Posterior vena cava (tissue), 2 donors: ENCODE results near the gene FOSB. TPM values are rescaled to one million over a fixed set of nuclear protein-coding genes. Genes with fewer than 3 reads are reported as not detected.

Source experiments
- DNase-seq: peaks from one replicate; pipeline ENCODE4 v3.0.0-alpha.2; 2020; ENCODE audit warnings: low spot score
- intact Hi-C, 2 donors: fragments of 100-400 bp; cut with DNase I; formaldehyde crosslinking; loops; one replicate each; pipeline versions ENCODE4 v1.14.1 to v1.14.2; 2022 to 2023
- total RNA-seq, 2 donors: library from RNA; stranded (reverse); fragmentation: NEBNext Ultra II Directional; extraction: Animal tissue kit (Norgen Biotek cat#: 25700); gene quantifications; one replicate each; pipeline ENCODE4 v1.2.1, GENCODE V29; 2021
- donor health status: DM: yes; HTN: yes; CAD: no.
- donor health status: DM: yes; HTN: yes; CAD: no.

The FOSB gene
- total RNA-seq, 2 donors from 2014 or later: 33.2 to 73.0 TPM

DNA sequence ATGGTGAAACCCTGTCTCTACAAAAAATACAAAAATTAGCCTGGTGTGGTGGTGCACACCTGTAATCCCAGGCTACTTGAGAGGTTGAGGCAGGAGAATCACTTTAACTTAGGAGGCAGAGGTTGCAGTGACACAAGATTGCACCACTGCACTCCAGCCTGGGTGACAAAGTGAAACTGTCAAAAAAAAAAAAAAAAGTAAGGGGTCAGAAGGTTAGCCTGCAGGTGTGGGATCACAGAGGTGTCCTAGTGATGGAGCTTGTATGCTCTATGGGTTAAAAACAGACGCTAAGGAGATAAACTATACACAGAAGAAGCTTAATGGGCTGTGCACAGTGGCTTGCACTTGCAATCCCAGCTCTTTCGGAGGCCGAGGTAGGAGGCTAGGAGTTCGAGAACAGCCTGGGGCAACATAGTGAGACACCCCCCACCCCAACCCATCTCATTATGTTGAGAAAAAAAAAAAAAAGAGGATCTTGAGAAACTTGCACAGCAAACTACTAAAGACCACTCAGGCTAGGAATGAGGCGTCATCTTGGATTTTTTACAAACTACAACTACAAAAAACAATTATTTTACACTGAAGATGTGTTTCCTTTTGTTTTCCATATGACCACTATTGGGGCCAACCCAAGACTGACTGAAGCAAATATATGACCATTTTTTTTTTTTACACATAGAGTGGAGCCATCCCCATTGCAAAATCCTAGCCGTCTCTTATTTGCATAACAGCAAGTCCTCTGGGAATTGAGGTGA is 7.9 kb downstream of the FOSB start:
- no peak for DNase-seq
- intact Hi-C loops: no loop called here

DNA sequence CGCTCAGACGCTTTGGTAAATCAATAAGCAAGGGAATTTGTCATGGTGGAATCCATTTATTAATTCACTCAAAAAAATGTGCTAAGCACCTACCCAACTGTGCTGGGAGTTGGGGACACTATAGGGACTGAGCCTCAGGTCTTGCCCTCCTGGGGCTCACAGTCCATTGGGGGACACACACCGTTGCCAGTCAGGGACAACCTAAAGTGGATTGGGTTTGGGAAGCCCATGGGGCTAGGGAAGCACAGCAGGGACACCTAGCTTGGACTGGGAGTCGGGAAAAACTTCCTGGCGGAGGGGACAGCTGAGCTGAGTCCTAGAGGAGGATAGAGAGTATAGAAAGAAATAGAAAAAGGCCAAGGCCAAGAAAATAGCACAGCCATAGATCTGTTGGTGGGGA is 8.5 kb downstream of the FOSB start:
- DNase-seq: no peak
- intact Hi-C loops: no loop called here

GRCh38 chr19:45477186-45477585 is 9.4 kb downstream of the FOSB start:
- intact Hi-C loops: no loop called here
- no peak for DNase-seq

DNA sequence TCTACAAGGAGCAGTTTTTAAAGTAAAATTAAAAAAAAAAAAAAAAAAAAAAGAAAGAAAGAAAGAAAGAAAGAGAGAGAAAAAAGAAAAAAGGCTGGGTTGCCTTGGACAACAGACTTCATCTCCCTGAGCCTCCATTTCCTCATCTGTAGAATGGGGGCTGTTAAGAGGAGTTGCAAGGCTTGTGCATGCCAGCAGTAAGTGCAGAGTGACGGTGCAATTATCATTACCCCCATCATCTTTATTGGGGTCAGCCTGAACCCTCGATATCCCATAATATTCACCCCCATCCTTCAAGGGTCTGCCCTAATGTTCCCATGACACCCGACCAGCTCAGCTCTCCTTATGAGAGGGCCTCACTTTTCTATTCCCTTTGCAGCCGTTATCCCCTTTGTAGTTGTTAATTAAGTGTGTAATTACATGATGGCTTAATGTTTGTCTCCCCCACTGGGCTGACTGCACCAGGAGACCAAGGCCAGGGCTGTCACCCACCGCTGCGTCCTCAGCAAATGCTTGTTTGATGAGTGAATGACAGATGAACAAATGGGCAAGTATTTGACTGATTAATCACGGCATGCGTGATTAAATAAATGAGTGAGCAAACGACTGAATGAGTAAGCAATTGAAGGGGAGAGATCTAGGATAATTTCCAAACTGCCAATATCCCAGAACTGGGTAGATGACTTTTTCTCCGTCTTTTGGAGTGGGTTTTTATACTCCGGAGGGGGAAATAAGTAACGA is 10.1 kb downstream of the FOSB start:
- DNase-seq: no peak
- intact Hi-C loops: no loop called here

DNA sequence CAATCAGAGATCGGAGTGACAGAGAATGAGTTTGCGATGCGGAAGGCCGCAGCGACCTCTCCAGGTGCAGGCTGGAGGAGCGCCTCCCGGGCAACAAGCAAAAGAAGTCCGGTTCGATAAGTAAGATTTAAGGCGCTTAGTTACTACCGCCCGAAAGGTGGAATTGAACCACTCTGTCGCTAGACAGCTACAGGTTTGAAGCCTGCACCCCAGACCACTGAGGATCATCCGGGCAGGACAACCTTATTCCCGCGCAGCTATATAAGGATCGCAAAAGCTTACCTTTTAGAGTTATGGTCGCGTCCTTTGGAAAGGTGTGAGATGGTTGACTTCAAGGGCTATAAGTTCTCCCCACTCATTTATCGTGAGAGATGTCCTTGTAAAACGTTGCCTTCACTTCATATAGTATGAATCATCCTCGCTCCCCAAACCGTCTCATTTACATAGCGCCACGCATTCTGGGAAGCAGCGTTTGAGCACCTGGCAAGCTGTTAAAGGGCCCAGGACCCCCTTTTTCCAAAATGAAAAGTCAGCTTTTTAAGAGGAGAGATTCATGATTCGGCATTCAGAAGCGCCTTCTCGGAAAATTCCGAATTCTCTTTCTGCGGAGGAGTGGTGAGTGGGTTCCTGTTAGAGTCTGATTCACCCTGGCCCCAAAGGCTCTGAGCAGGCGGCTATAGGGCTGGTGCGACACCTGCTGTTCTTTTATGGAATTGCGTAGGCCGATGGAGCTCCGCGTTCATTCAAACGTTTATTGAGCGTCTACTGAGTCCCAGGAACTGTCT is 10.8 kb downstream of the FOSB start:
- intact Hi-C loops: loop anchor here in 1 of 2 donors (1.0 kb wide), 1 partner anchor 39 kb away; no protein-coding TSS in a partner anchor
- DNase-seq: peak; percentile 94

DNA sequence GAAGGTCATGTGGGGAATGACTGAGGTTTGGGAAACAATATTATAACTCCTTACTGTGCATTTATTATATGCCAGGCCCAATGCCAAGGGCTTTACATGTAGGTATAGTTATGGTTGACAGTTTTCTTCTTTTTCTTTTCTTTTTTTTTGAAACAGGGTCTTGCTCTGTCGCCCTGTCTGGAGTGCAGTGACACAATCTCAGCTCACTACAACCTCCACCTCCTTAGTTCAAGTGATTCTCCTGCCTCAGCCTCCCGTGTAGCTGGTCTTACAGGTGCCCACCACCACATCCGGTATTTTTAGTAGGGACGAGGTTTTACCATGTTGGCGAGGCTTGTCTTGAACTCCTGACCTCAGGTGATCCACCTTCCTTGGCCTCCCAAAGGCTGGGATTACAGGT is 15.2 kb downstream of the FOSB start:
- intact Hi-C loops: loop anchor here in 1 of 2 donors (5.0 to 10.0 kb wide), 2 partner anchors 46 to 1852 kb away; partner anchors contain the start of gene C5AR2
- DNase-seq: no peak

GRCh38 chr19:45484273-45484945 is 16.6 kb downstream of the FOSB start:
- no peak for DNase-seq
- intact Hi-C loops: loop anchor here in 1 of 2 donors (5.0 to 10.0 kb wide), 2 partner anchors 47 to 1850 kb away; partner anchors contain the start of gene C5AR2

DNA sequence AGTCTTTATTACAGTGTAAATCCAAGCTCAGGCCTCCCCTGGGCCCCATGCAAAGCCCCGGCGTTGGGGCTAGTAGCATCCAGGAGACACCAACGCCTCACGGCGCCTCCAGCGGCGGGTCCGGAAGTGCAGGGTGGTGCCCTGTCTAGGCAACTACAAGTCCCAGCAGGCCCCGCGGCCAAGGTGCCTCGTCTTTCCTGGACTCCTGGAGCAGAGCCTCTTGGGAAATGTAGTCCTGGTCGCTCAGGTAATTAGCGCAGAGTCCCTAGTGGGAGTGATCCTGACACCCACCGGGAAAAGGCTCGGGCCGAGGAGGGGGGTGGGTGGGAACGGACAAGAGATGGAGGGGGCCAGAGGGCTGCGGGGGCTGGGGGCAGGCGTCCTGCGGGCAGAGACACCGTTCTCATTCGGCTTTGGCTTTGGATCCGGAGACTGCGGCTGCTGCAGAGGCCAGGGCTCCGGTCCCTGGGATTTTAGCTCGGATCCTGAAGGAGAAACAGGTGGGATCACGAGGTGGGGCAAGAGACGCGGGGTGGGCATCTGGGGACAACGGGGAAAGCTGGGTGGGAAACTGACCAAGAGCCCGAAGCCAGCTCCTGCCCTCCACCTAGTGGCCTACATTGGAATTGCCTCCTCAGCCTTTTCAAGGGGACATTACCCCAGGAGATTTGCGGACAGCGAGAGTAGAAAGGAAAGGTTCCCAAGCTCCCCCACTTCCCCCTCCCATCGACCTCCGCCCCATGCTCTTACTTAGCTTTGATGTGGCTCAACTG is 17.7 kb downstream of the FOSB start:
- intact Hi-C loops: loop anchor here in 1 of 2 donors (10.0 kb wide), 1 partner anchor 1849 kb away; the partner anchor contains the start of gene C5AR2
- DNase-seq: peak; percentile 100

DNA sequence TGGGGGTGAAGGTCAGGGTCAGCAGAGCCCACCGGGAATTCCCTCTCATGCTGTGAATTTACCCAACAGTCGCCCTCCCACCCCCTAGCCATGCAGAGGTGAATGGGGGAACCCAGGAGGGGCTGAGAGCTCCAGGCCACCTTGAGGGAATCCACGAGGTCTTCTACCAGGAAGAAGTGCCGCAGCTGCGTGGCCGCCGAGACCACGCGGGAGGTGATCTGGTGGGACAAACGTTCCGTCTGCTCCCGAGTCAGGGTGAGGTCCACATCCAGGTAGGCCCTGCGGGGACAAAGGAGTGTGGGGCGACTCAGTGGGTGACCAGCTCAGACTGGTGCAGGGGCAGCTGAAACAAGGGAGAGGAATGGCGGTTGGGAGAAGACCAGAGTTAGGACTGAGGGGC is 20.9 kb downstream of the FOSB start:
- DNase-seq: no peak
- intact Hi-C loops: loop anchor here in 1 of 2 donors (10.0 kb wide), 1 partner anchor 1846 kb away; the partner anchor contains the start of gene C5AR2

DNA sequence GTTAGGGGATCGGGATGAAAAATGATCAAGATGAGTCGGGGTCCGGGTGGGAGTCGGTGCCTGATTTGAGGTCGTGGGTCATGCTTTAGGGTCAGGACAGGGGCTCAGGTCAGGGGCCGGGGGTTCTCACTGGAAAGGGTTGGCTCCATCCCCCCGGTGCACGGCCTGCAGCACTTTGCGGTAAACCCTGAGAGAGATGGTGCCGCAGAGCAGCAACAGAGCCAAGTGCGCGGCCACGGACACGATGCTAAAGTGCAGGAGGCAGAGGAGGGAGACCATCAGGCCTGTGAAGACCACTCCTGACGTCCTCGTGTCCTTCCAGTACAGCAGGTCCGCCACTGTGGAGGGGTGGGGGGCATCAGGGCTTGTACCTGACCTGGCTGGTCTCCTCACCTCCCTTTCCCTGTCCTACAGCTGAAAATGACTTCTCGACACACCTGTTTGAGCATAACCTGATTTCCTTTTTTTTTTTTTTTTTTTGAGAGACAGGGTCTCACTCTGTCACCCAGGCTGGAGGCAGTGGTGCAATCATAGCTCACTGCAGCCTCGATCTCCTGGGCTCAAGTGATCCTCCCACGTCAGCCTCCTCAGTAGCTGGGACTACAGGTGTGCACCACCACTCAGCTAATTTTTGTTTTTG is 21.5 kb downstream of the FOSB start:
- DNase-seq: no peak
- intact Hi-C loops: loop anchor here in 1 of 2 donors (10.0 kb wide), 1 partner anchor 1845 kb away; the partner anchor contains the start of gene C5AR2

DNA sequence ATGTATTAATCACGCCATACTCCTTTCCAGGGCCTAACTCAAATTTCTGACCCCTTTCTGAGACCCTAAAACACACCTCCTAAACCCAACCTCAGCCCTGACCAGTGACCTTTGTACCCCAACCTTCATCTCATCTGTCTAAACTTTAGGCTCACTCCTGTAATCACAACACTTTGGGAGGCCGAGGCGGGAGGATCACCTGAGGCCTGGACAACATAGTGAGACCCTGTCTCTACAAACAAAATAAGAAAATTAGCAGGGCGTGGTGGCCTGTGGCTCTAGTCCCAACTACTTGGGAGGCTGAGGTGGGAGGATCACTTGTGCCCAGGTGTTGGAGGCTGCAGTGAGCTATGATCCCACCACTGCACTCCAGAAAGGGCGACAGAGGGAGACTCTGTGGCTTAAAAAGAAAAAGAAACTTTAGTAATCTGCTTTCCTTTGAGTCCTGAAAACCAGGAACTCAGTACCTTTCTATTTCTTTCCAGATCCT is 24.4 kb downstream of the FOSB start:
- intact Hi-C loops: no loop called here
- no peak for DNase-seq

DNA sequence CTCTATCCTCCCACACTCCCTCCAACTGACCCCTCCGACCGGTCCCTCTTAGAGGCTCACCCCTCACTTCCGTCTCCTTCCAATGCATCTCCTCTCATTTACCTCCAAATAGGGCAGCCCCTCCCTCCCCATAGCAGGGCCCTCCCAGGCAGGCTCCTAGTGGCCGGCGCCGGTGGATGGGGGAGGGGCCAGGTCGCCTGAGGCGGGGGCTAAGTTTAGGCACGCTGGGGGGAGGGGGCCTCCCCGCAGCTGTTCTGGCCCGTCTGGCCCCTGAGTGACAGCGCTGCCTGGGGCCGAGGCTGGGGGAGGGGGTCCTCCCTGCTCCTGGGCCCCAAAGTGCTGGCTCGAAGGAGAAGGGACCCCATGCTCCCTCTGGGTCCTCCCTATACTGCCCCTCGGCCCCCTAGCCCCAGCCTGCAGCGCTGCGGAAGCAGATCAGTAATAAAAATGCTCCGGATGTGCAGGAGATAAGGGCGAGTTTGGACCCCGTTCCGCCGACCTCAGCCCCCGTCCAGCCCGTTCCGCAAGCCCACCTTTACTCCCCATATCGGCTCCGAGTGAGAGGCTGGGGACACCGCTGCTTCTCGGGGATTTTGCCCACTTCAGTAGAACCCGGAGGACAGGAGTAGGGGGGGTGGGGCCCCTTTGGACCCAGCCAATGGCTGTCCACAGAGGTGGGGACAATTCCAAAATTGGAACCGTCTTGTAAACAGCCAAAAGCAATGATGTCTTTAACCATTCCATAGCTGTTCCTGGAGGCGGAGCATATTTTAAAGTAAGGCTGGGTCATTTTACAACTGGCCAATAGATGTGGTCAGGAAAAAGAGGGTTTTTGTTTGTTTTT is 25.1 kb downstream of the FOSB start:
- DNase-seq: no peak
- intact Hi-C loops: no loop called here

DNA sequence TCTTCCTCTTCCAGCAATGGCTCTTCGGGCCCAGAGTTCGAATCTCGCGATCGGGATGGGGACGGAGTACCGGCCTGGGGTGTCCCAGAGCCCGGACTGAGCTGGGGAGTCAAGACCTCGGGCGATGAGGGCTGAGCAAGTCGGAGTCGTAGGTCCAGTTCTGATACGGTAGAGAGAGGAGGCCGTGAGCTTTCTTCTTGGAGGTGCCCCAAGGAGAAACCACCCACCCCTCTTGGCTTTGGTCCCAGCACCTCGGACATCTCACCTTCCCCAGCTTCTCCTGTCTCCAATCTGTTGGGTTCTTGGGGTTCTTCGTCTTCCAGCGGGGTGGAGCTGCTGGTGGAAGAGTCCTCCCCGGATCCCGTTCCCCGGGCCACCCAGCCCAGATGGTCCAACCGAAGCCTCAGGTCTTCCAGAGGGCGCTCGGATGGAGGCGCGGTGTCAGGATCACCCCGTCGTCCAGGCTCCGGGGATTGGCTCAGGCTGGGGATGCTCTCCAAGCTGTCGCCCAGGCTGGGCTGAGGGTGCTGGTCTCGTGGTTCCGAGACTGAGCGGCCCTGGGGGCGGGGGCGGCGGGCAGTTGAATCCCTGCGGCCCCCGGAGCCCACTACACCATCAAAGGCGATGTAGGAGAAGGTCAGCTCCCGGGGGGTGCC is 26.6 kb downstream of the FOSB start:
- no peak for DNase-seq
- intact Hi-C loops: no loop called here

DNA sequence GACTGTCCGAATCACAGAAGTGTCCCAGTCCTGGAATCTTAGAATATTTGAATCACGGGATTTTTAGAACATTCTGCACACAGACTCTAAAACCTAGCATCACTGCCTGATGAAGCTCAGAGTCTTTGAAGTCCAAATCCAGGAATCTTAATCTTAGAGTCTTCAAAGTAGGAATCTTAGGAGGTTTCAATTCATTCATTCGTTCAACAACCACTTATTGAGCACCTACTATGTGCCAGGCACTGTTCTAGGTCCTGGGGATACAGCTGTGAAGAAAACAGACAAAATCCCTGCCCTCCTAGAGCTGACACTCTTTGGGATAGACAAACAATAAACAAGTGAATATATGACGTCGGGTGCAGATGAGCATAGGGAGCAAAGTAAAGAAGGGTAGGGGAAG is 27.4 kb downstream of the FOSB start:
- DNase-seq: no peak
- intact Hi-C loops: no loop called here

GRCh38 chr19:45496349-45496953 is 28.7 kb downstream of the FOSB start:
- intact Hi-C loops: loop anchor here in 1 of 2 donors (2.0 kb wide), 1 partner anchor 72 kb away; no protein-coding TSS in a partner anchor
- no peak for DNase-seq

DNA sequence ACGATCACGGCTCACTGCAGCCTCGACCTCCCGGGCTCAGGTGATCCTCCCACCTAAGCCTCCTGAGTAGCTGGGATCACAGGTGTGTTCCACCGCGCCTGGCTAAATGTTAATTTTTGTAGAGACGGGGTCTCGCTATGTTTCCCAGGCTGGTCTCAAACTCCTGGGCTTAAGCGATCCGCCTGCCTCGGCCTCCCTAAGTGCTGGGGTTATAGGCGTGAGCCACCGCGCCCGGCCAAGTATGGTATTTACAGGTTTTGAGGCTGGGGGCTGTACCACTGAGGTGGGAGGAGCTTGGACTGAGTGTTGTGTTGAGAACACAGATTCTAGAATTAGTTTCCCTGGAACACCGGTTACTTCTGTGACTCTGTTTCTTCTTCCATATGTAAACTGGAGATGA is 30.0 kb downstream of the FOSB start:
- DNase-seq: no peak
- intact Hi-C loops: loop anchor here in 1 of 2 donors (2.0 kb wide), 1 partner anchor 71 kb away; no protein-coding TSS in a partner anchor
